GM12878 (cell line): ENCODE measurements around the gene SON. TPM values are rescaled to one million over a fixed set of nuclear protein-coding genes. Genes with fewer than 3 reads are reported as not detected.

Experiments
- ATAC-seq: fragments of 200-7000 bp; cut with Tn5 transposase; 3 replicates; pipeline ENCODE4 v1.9.1; 2020; ENCODE audit warnings: mild to moderate bottlenecking, moderate library complexity
- BruUV-seq: library from RNA; stranded (reverse); fragments of 400-500 nt; replicated peaks from 2 replicates; lab custom pipeline; 2021; lab: Mats Ljungman, UMichigan
- CTCF ChIA-PET: fragments of 300-600 bp; sonication (Branson Sonifier 250); formaldehyde crosslinking; extraction: SDS; loops from one replicate; lab custom pipeline; 2021; ENCODE audit warnings: inconsistent platforms; lab: Yijun Ruan, JAX
- POLR2A ChIA-PET: fragments of 350-600 bp; formaldehyde crosslinking; extraction: SDS; loops from one replicate; lab custom pipeline; 2021; ENCODE audit warnings: inconsistent platforms; lab: Charles Lee
- RAD21 ChIA-PET: fragments of 300-600 bp; sonication (Branson Sonifier 250); formaldehyde crosslinking; loops from one replicate; lab custom pipeline; 2023; ENCODE audit warnings: antibody characterized with exemption; ENCODE audit not compliant: unreplicated experiment; lab: Charles Lee
- SMC1A ChIA-PET: fragments of 300-600 bp; sonication (Branson Sonifier 250); formaldehyde crosslinking; loops from one replicate; lab custom pipeline; 2023; ENCODE audit not compliant: unreplicated experiment, uncharacterized antibody; lab: Charles Lee
- DNase-seq: peaks from one replicate; pipeline ENCODE4 v3.0.0-alpha.2; 2011; ENCODE audit warnings: low read depth, low spot score
- FAIRE-seq: peaks from 3 replicates; lab custom pipeline; 2011; peaks lifted over from hg19 to GRCh38; lab: Jason Lieb, UNC
- H2AFZ ChIP-seq: 2 replicates; pipeline ENCODE4 v1.6.0; 2011; ENCODE audit warnings: low read depth, low read length, control low read depth; ENCODE audit not compliant: control insufficient read depth
- H3K27ac ChIP-seq: 2 replicates; pipeline ENCODE4 v1.5.1; 2011; ENCODE audit warnings: control low read depth; ENCODE audit not compliant: control insufficient read depth, insufficient read depth
- H3K27me3 ChIP-seq, 2 experiments: replicated peaks in 1 of 2; 2 replicates each; pipeline versions ENCODE4 v1.6.0 to v1.6.1; 2011; ENCODE audit warnings: low read length in 1 of 2; ENCODE audit not compliant: control insufficient read depth in 2 of 2, insufficient read depth in 2 of 2
- H3K36me3 ChIP-seq, 2 experiments: 2 replicates each; pipeline ENCODE4 v1.5.1; 2011; ENCODE audit warnings: low read length in 1 of 2; ENCODE audit not compliant: control insufficient read depth in 2 of 2, insufficient read depth in 2 of 2
- H3K4me1 ChIP-seq: 2 replicates; pipeline ENCODE4 v1.6.1; 2011; ENCODE audit warnings: mild to moderate bottlenecking, low read length, moderate library complexity, mixed read lengths; ENCODE audit not compliant: control insufficient read depth, insufficient read depth
- H3K4me2 ChIP-seq: 2 replicates; pipeline ENCODE4 v1.6.0; 2011; ENCODE audit warnings: control low read depth; ENCODE audit not compliant: control insufficient read depth, insufficient read depth
- H3K4me3 ChIP-seq: fragments of 200-600 bp; sonication (generic); 2 replicates; pipeline ENCODE4 v1.5.1; 2016
- H3K79me2 ChIP-seq: 2 replicates; pipeline ENCODE4 v1.6.0; 2011; ENCODE audit warnings: low read length; ENCODE audit not compliant: control insufficient read depth, insufficient read depth
- H3K9ac ChIP-seq: 2 replicates; pipeline ENCODE4 v1.8.0; 2011; ENCODE audit warnings: low read length, control low read depth, mixed read lengths; ENCODE audit not compliant: control insufficient read depth, insufficient read depth
- H3K9me3 ChIP-seq: replicated peaks from 3 replicates; pipeline ENCODE4 v1.5.1; 2011; ENCODE audit warnings: mild to moderate bottlenecking, low read length; ENCODE audit not compliant: control insufficient read depth, insufficient read depth
- H4K20me1 ChIP-seq: 2 replicates; pipeline ENCODE4 v1.6.0; 2011; ENCODE audit not compliant: control insufficient read depth, insufficient read depth
- CBX3 ChIP-seq: fragments of 200-600 bp; sonication (generic); IDR thresholded peaks from 2 replicates; pipeline ENCODE4 v1.6.1; 2016; ENCODE audit warnings: low read depth, borderline replicate concordance
- CBX5 ChIP-seq: sonication (generic); IDR thresholded peaks from 2 replicates; pipeline ENCODE4 v1.6.1; 2016; ENCODE audit warnings: low read depth, moderate library complexity, mild to moderate bottlenecking, inconsistent platforms
- EED ChIP-seq: sonication (generic); IDR thresholded peaks from 2 replicates; pipeline ENCODE4 v1.6.1; 2016; ENCODE audit warnings: antibody characterized with exemption, low read depth
- EP300 ChIP-seq, 2 experiments: fragments of 150-350 bp in 1 of 2; IDR thresholded peaks; 2 replicates each; pipeline ENCODE4 v1.6.1; 2011 to 2012; ENCODE audit warnings: low read depth in 2 of 2, low read length in 2 of 2, borderline replicate concordance in 1 of 2, improper control_type of control experiment in 1 of 2, inconsistent platforms in 1 of 2; ENCODE audit not compliant: control insufficient read depth in 1 of 2
- ESRRA ChIP-seq: IDR thresholded peaks from 2 replicates; pipeline ENCODE4 v1.6.1; 2012; ENCODE audit warnings: mild to moderate bottlenecking, low read length, improper control_type of control experiment
- GABPA ChIP-seq: IDR thresholded peaks from 2 replicates; pipeline ENCODE4 v1.6.1; 2014; ENCODE audit warnings: antibody characterized with exemption, low read depth, mild to moderate bottlenecking, inconsistent platforms
- HCFC1 ChIP-seq: fragments of 150-350 bp; IDR thresholded peaks from 2 replicates; pipeline ENCODE4 v1.6.1; 2014; ENCODE audit warnings: low read length
- HDAC2 ChIP-seq: fragments of 200-600 bp; sonication (generic); IDR thresholded peaks from 2 replicates; pipeline ENCODE4 v1.6.1; 2017
- MYB ChIP-seq: fragments of 150-350 bp; IDR thresholded peaks from 2 replicates; pipeline ENCODE4 v1.6.1; 2014; ENCODE audit warnings: mild to moderate bottlenecking, low read depth, low read length, borderline replicate concordance
- NBN ChIP-seq: fragments of 450-650 bp; IDR thresholded peaks from 2 replicates; pipeline ENCODE4 v1.6.1; 2016
- POLR2AphosphoS5 ChIP-seq: IDR thresholded peaks from 2 replicates; pipeline ENCODE4 v1.6.1; 2011; ENCODE audit warnings: mild to moderate bottlenecking, low read length, inconsistent platforms
- SUZ12 ChIP-seq: fragments of 200-600 bp; sonication (generic); IDR thresholded peaks from one replicate; pipeline ENCODE4 v1.6.1; 2018; ENCODE audit warnings: antibody characterized with exemption, mild to moderate bottlenecking; ENCODE audit not compliant: unreplicated experiment
- TCF3 ChIP-seq: IDR thresholded peaks from 2 replicates; pipeline ENCODE4 v1.6.1; 2012; ENCODE audit warnings: low read depth, mild to moderate bottlenecking, low read length, borderline replicate concordance; ENCODE audit not compliant: insufficient read depth
- WRNIP1 ChIP-seq: IDR thresholded peaks from 2 replicates; pipeline ENCODE4 v1.6.1; 2011; ENCODE audit warnings: low read depth, low read length, improper control_type of control experiment, borderline replicate concordance
- ZNF24 ChIP-seq: fragments of 450-650 bp; IDR thresholded peaks from 2 replicates; pipeline ENCODE4 v1.6.1; 2017; ENCODE audit warnings: antibody characterized with exemption, mild to moderate bottlenecking
- ZNF274 ChIP-seq: IDR thresholded peaks from one replicate; pipeline ENCODE4 v1.8.0; 2011; ENCODE audit not compliant: insufficient read length, insufficient read depth
- ZNF622 ChIP-seq: fragments of 450-650 bp; IDR thresholded peaks from 2 replicates; pipeline ENCODE4 v1.6.1; 2017; ENCODE audit warnings: mild to moderate bottlenecking, inconsistent platforms
- WGBS: methylation state at CpG from one replicate; pipeline ENCODE4 v1.1.6; 2016; ENCODE audit warnings: low lambda C conversion rate; ENCODE audit not compliant: insufficient replicate concordance, insufficient coverage; ENCODE audit errors: missing lambda C conversion rate; 5-methylcytosine and 5-hydroxymethylcytosine counted together
- in situ Hi-C: fragments of 300-500 bp; cut with MboI; formaldehyde crosslinking; loops from 9 replicates; pipeline ENCODE4 v1.14.3; 2018; ENCODE audit warnings: mixed read lengths
- intact Hi-C: fragments of 100-400 bp; cut with micrococcal nuclease; formaldehyde crosslinking; loops from one replicate; pipeline ENCODE4 v1.14.2; 2022; ENCODE audit not compliant: unreplicated experiment
- polyA plus RNA-seq, 11 experiments: library from polyadenylated mRNA; depleted of rRNA in 4 of 11; unstranded in 6 of 11; stranded (reverse) in 5 of 11; fragments of >200 nt; fragmentation: Nextera tagmentation in 4 of 11; fragmentation: Illumina TruSeq in 1 of 11; extraction: Ambion mirVana in 4 of 11; extraction: Trizol in 1 of 11; gene quantifications; 1 replicate in 1 of 11; 2 replicates in 10 of 11; pipeline versions ENCODE4 v1.2.1 to v1.2.3, GENCODE V29; 2011 to 2016; ENCODE audit warnings: inconsistent platforms in 2 of 11, missing spikeins in 2 of 11, low read depth in 1 of 11
- total RNA-seq, 4 experiments: library from RNA; depleted of rRNA in 3 of 4; stranded (reverse); fragments of >200 nt in 3 of 4; fragmentation: Illumina TruSeq in 1 of 4; extraction: Trizol in 1 of 4; gene quantifications; 2 replicates each; pipeline versions ENCODE4 v1.2.1 to v1.2.3, GENCODE V29; 2013 to 2021
- TF ChIP-seq, protein P1 (sequence below): fragments of 450-650 bp; IDR thresholded peaks from 2 replicates; pipeline ENCODE4 v1.6.1; 2017; ENCODE audit warnings: borderline replicate concordance

SON gene
- total and polyA plus RNA-seq, 10 of the 15 experiments (the other 5 are each of a cell fraction or from before 2014, with no cell fraction given): 95.7 to 788 (median 251) TPM

DNA sequence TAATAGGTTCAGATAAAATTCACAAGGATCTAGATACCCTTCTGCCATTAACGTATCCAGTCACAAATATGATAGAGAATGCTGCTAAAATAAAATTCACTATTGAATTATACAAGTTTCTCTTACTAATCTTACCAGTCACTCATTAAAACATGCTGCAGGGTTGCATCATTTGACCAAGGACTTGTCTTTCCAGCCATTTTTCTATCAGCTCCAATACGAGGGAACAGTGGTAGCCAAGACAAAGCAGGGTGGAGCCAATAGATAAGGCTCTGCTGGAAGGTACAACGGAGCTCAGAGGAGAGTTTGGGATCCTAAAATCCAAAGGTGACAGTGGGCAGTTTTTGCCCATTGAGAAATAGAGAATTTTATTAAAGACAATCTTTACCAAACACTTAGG, 41.6 kb downstream of the SON start:
- WGBS: 95% methylated on average over 3 of the region's 3 CpGs
- ChIA-PET CTCF (interaction anchor here (2.2 kb wide), 1 partner anchor 21 kb away, joined by 11 read pairs; no protein-coding TSS in a partner anchor), RAD21 (interaction anchor here (0.8 to 1.4 kb wide), 3 partner anchors 10 to 387 kb away, joined by 3 to 7 read pairs (median 4); no protein-coding TSS in a partner anchor)

More for the DNA sequence above, 41.6 kb downstream of the SON start:
- ChIA-PET POLR2A (interaction anchor here (0.6 to 2.6 kb wide), 2 partner anchors 11 to 30 kb away, joined by 3 to 7 read pairs; no protein-coding TSS in a partner anchor), SMC1A (interaction anchor here (1.3 kb wide), 1 partner anchor 39 kb away, joined by 4 read pairs; no protein-coding TSS in a partner anchor)
- no peak overlapping the region for H3K27ac ChIP-seq
- no peak for DNase-seq
- H3K4me1 ChIP-seq: no peaks in the 10 kb centered on the region
- peaks cover 28% of the 10 kb centered on the region for H3K79me2 ChIP-seq
- TF ChIP-seq EED (no peak), CBX3 (no peak), SUZ12 (no peak), ESRRA (no peak), ZNF622 (no peak), POLR2AphosphoS5 (no peak), NBN (no peak), ZNF24 (no peak), HCFC1 (no peak), EP300 (IDR thresholded peaks at IDR 0.05; ENCODE audit: borderline replicate concordance in 1 of 2, control insufficient read depth in 1 of 2, low read depth in 2 of 2, low read length in 2 of 2) (no peak), WRNIP1 (no peak), HDAC2 (no peak), TCF3 (no peak), ZNF274 (no peak), CBX5 (no peak), GABPA (no peak), MYB (no peak)
- TF ChIP-seq, protein P1, sequence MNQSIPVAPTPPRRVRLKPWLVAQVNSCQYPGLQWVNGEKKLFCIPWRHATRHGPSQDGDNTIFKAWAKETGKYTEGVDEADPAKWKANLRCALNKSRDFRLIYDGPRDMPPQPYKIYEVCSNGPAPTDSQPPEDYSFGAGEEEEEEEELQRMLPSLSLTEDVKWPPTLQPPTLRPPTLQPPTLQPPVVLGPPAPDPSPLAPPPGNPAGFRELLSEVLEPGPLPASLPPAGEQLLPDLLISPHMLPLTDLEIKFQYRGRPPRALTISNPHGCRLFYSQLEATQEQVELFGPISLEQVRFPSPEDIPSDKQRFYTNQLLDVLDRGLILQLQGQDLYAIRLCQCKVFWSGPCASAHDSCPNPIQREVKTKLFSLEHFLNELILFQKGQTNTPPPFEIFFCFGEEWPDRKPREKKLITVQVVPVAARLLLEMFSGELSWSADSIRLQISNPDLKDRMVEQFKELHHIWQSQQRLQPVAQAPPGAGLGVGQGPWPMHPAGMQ: no peak
- H3K4me2 ChIP-seq: no peak overlapping the region
- H3K9ac ChIP-seq: no peak overlapping the region
- no peaks in the 10 kb centered on the region for H3K9me3 ChIP-seq
- intact Hi-C loops: no loop called here
- no peak for ATAC-seq
- no peak overlapping the region for H3K4me3 ChIP-seq
- in situ Hi-C loops: no loop called here
- no peak overlapping the region for H2AFZ ChIP-seq
- no peak for FAIRE-seq
- no peaks in the 10 kb centered on the region for H3K27me3 ChIP-seq
- no TSS peak for BruUV-seq
- H4K20me1 ChIP-seq: no peaks in the 10 kb centered on the region
- peaks cover 0 to 3% of the 10 kb centered on the region in 2 experiments; a peak in 2 of 4 replicates for H3K36me3 ChIP-seq
